HepG2 (cell line): ENCODE results near the gene POLA1. TPM values are rescaled to one million over a fixed set of nuclear protein-coding genes. Genes with fewer than 3 reads are reported as not detected.

Source experiments
- ATAC-seq: fragments of 200-7000 bp; cut with Tn5 transposase; 3 replicates; pipeline ENCODE4 v1.9.1; 2020; ENCODE audit warnings: mild to moderate bottlenecking, moderate library complexity
- BruUV-seq: library from RNA; stranded (reverse); fragments of 400-500 nt; replicated peaks from 2 replicates; lab custom pipeline; 2021; lab: Mats Ljungman, UMichigan
- CTCF ChIA-PET: fragments of 300-600 bp; formaldehyde crosslinking; extraction: SDS; loops from one replicate; lab custom pipeline; 2021; ENCODE audit warnings: low total read pairs, inconsistent platforms, low intra/inter-chr PET ratio; lab: Yijun Ruan, JAX
- POLR2A ChIA-PET: fragments of 350-600 bp; sonication (Branson Sonifier 250); formaldehyde crosslinking; loops from one replicate; lab custom pipeline; 2020; ENCODE audit warnings: antibody characterized with exemption, inconsistent platforms; lab: Yijun Ruan, JAX
- DNase-seq: peaks from one replicate; pipeline ENCODE4 v3.0.0-alpha.2; 2015; ENCODE audit warnings: low spot score
- FAIRE-seq: peaks from 3 replicates; lab custom pipeline; 2011; peaks lifted over from hg19 to GRCh38; lab: Jason Lieb, UNC
- H2AFZ ChIP-seq: one replicate; pipeline ENCODE4 v1.6.1; 2011; ENCODE audit warnings: low read length, inconsistent platforms
- H3K27ac ChIP-seq: fragments of 300-600 bp; 3 replicates; pipeline ENCODE4 v1.8.0; 2011; ENCODE audit warnings: mixed run types, mild to moderate bottlenecking, mixed read lengths, low read length, inconsistent platforms; ENCODE audit not compliant: insufficient read depth; ENCODE audit errors: extremely low read length
- H3K27me3 ChIP-seq, 2 experiments: fragments of 200-600 bp in 1 of 2; 2 replicates in 1 of 2; 3 replicates in 1 of 2; pipeline versions ENCODE4 v1.6.0 to v1.8.0; 2011; ENCODE audit warnings: low read length in 2 of 2, mild to moderate bottlenecking in 2 of 2, moderate library complexity in 2 of 2, inconsistent platforms in 1 of 2; ENCODE audit not compliant: insufficient read depth in 2 of 2, control insufficient read depth in 1 of 2
- H3K36me3 ChIP-seq, 2 experiments: fragments of 200-600 bp in 1 of 2; replicated peaks in 1 of 2; 2 replicates in 1 of 2; 3 replicates in 1 of 2; pipeline versions ENCODE4 v1.5.1 to v1.8.0; 2011; ENCODE audit warnings: low read length in 2 of 2, inconsistent platforms in 1 of 2; ENCODE audit not compliant: insufficient read depth in 2 of 2, control insufficient read depth in 1 of 2
- H3K4me1 ChIP-seq: 2 replicates; pipeline ENCODE4 v1.5.1; 2012; ENCODE audit warnings: low read length, inconsistent platforms; ENCODE audit not compliant: insufficient read depth
- H3K4me2 ChIP-seq: 2 replicates; pipeline ENCODE4 v1.6.0; 2011; ENCODE audit warnings: low read depth, low read length, inconsistent platforms
- H3K4me3 ChIP-seq, 3 experiments: fragments of 200-600 bp in 1 of 3; sonication (generic), shearing (Covaris generic) in 1 of 3; replicated peaks in 1 of 3; 2 replicates each; pipeline ENCODE4 v1.5.1; 2011 to 2016; ENCODE audit warnings: low read length in 3 of 3, inconsistent platforms in 2 of 3, low read depth in 2 of 3, mild to moderate bottlenecking in 2 of 3, control low read depth in 1 of 3, mixed read lengths in 1 of 3; ENCODE audit not compliant: insufficient read depth in 1 of 3
- H3K79me2 ChIP-seq: one replicate; pipeline ENCODE4 v1.6.1; 2011; ENCODE audit warnings: low read length, inconsistent platforms; ENCODE audit not compliant: insufficient read depth
- H3K9ac ChIP-seq: 2 replicates; pipeline ENCODE4 v1.6.0; 2011; ENCODE audit warnings: mild to moderate bottlenecking, low read depth, low read length, inconsistent platforms; ENCODE audit not compliant: insufficient read depth
- H3K9me3 ChIP-seq: 2 replicates; pipeline ENCODE4 v1.5.1; 2012; ENCODE audit warnings: mild to moderate bottlenecking, low read length
- H4K20me1 ChIP-seq: 2 replicates; pipeline ENCODE4 v1.6.0; 2011; ENCODE audit warnings: inconsistent platforms, mild to moderate bottlenecking, low read length, moderate library complexity; ENCODE audit not compliant: insufficient read depth
- GPN1 ChIP-seq: sonication (generic); formaldehyde crosslinking; IDR thresholded peaks from 2 replicates; pipeline ENCODE4 v1.5.1; 2020; ENCODE audit warnings: missing genetic modification reagents, borderline replicate concordance
- POLR2A ChIP-seq, 2 experiments: IDR thresholded peaks; 2 replicates each; pipeline ENCODE4 v1.6.1; 2011; ENCODE audit warnings: low read depth in 2 of 2, low read length in 2 of 2, mild to moderate bottlenecking in 1 of 2, moderate library complexity in 1 of 2; ENCODE audit not compliant: insufficient read depth in 1 of 2
- WGBS: methylation state at CpG from one replicate; pipeline ENCODE4 v1.1.6; 2017; ENCODE audit warnings: low lambda C conversion rate; 5-methylcytosine and 5-hydroxymethylcytosine counted together
- in situ Hi-C: cut with HindIII; loops from 2 replicates; pipeline ENCODE4 v1.10.0; 2017; ENCODE audit warnings: low pct_unique_long_range_greater_than_20kb; ENCODE audit not compliant: extremely low pct_ligation_motif_present
- intact Hi-C: fragments of 100-400 bp; cut with micrococcal nuclease; formaldehyde crosslinking; loops from one replicate; pipeline ENCODE4 v1.10.0; 2022; ENCODE audit not compliant: unreplicated experiment
- polyA plus RNA-seq, 8 experiments: library from polyadenylated mRNA; depleted of rRNA in 3 of 8; stranded (reverse) in 7 of 8; unstranded in 1 of 8; fragments of >200 nt; fragmentation: Illumina TruSeq in 4 of 8; extraction: Trizol in 4 of 8; gene quantifications; 2 replicates each; pipeline versions ENCODE4 v1.2.1 to v1.2.3, GENCODE V29; 2011 to 2016; ENCODE audit warnings: low read depth in 4 of 8, missing spikeins in 1 of 8, mixed read lengths in 1 of 8; ENCODE audit not compliant: insufficient read depth in 1 of 8
- total RNA-seq, 5 experiments: library from RNA; depleted of rRNA; stranded (reverse); fragments of >200 nt; fragmentation: Illumina TruSeq; extraction: Trizol; gene quantifications; 2 replicates each; pipeline ENCODE4 v1.2.3, GENCODE V29; 2016; ENCODE audit warnings: low read depth in 1 of 5

POLA1 gene
- total and polyA plus RNA-seq, 2 of the 13 experiments (the other 11 are each of a cell fraction or from before 2014, with no cell fraction given), result 3.3 to 26.5 TPM

- no peak overlapping the region for H3K4me2 ChIP-seq
- H3K36me3 ChIP-seq, result no peaks in the 10 kb centered on the region
- ChIA-PET CTCF (no interaction called here), POLR2A (no interaction called here)
- no TSS peak for BruUV-seq
- no peak overlapping the region for H3K27ac ChIP-seq
- H3K79me2 ChIP-seq, result no peaks in the 10 kb centered on the region
- no peak overlapping the region for H3K9ac ChIP-seq
- H4K20me1 ChIP-seq, result no peaks in the 10 kb centered on the region
- 62% methylated on average over 7 of the region's 7 CpGs for WGBS
- in situ Hi-C loops (no loop called here), intact Hi-C loops (no loop called here)
- no peak for TF ChIP-seq GPN1 (CRISPR knock-in tag)
- FAIRE-seq, result no peak
- no peak for ATAC-seq
- no peak overlapping the region for H3K4me3 ChIP-seq
- H3K9me3 ChIP-seq, result no peaks in the 10 kb centered on the region
- no peaks in the 10 kb centered on the region for H3K27me3 ChIP-seq
- no peak for DNase-seq
- no peak overlapping the region for H2AFZ ChIP-seq
- H3K4me1 ChIP-seq, result peaks cover 14% of the 10 kb centered on the region
These were observed 10.8 kb upstream of the POLA1 start for GRCh38 chrX:24682739-24683432.

GRCh38 chrX:24684048-24684447, 9.7 kb upstream of the POLA1 start:
- Histone ChIP-seq H3K9me3 (no peaks in the 10 kb centered on the region), H3K4me2 (no peak overlapping the region)
- no TSS peak for BruUV-seq
- CTCF ChIA-PET, result no interaction called here
- POLR2A ChIA-PET, result no interaction called here
- no peak for TF ChIP-seq POLR2A (IDR thresholded peaks at IDR 0.05; ENCODE audit: insufficient read depth in 1 of 2, low read depth in 2 of 2, low read length in 2 of 2)
- TF ChIP-seq, all 625 proteins: peak for 0
- 38% methylated on average over 2 of the region's 2 CpGs for WGBS
- H4K20me1 ChIP-seq, result no peaks in the 10 kb centered on the region
- no peak overlapping the region for H2AFZ ChIP-seq
- H3K36me3 ChIP-seq, result no peaks in the 10 kb centered on the region
- no peaks in the 10 kb centered on the region for H3K79me2 ChIP-seq
- H3K4me1 ChIP-seq, result peaks cover 14% of the 10 kb centered on the region
- H3K27me3 ChIP-seq, result no peaks in the 10 kb centered on the region
- ATAC-seq, result no peak
- no peak for FAIRE-seq
- no peak for DNase-seq
- in situ Hi-C loops, result no loop called here
- H3K27ac ChIP-seq, result no peak overlapping the region
- intact Hi-C loops, result no loop called here
- H3K4me3 ChIP-seq, result no peak overlapping the region
- no peak overlapping the region for H3K9ac ChIP-seq
